CD4-positive, alpha-beta T cell treated with Interleukin-21 for 1 hour (primary cell): ENCODE measurements around the gene PIP5K1A.

Source experiments
- DNase-seq: peaks from one replicate; pipeline ENCODE4 v3.0.0-alpha.2; 2020

Gene PIP5K1A

GRCh38 chr1:151290709-151291303, 92.5 kb downstream of the PIP5K1A start:
- DNase-seq = no peak

- DNase-seq = no peak
These were observed 94.1 kb downstream of the PIP5K1A start for GRCh38 chr1:151292207-151293030.

- DNase-seq = no peak
These were observed 94.7 kb downstream of the PIP5K1A start for GRCh38 chr1:151293093-151293492.

- DNase-seq = no peak
These were observed 96.5 kb downstream of the PIP5K1A start for GRCh38 chr1:151294742-151295462.
